Trophoblast cell (in vitro differentiated cells and primary cell): ENCODE measurements around the gene GPD1.
A peak's percentile ranks its signal among the peaks of the same experiment; 100 is the strongest.

Experiments
- DNase-seq, 2 donors: peaks; one replicate each; pipeline ENCODE4 v3.0.0-alpha.2; 2016
- H2AFZ ChIP-seq: 2 replicates; pipeline ENCODE4 v1.6.1; 2013; ENCODE audit warnings: low read length, moderate library complexity, mild to moderate bottlenecking; ENCODE audit not compliant: insufficient read depth, poor library complexity
- H2AK5ac ChIP-seq: 2 replicates; pipeline ENCODE4 v1.6.1; 2013; ENCODE audit warnings: mild to moderate bottlenecking, low read length
- H2BK120ac ChIP-seq: 2 replicates; pipeline ENCODE4 v1.6.1; 2013; ENCODE audit warnings: low read length, mild to moderate bottlenecking, moderate library complexity; ENCODE audit not compliant: insufficient read depth, poor library complexity
- H2BK12ac ChIP-seq: 2 replicates; pipeline ENCODE4 v1.6.1; 2013; ENCODE audit warnings: mild to moderate bottlenecking, low read length, moderate library complexity
- H2BK5ac ChIP-seq: 2 replicates; pipeline ENCODE4 v1.6.1; 2013; ENCODE audit warnings: low read length, low read depth, moderate library complexity, mild to moderate bottlenecking; ENCODE audit not compliant: poor library complexity
- H3K14ac ChIP-seq: 2 replicates; pipeline ENCODE4 v1.6.1; 2013; ENCODE audit warnings: mild to moderate bottlenecking, low read length
- H3K18ac ChIP-seq: 2 replicates; pipeline ENCODE4 v1.6.1; 2013; ENCODE audit warnings: mild to moderate bottlenecking, low read length
- H3K23ac ChIP-seq: 2 replicates; pipeline ENCODE4 v1.6.1; 2013; ENCODE audit warnings: low read length
- H3K27ac ChIP-seq: 2 replicates; pipeline ENCODE4 v1.5.1; 2013; ENCODE audit warnings: low read depth, mild to moderate bottlenecking, inconsistent platforms, low read length, moderate library complexity
- H3K27me3 ChIP-seq: 2 replicates; pipeline ENCODE4 v1.6.1; 2013; ENCODE audit warnings: inconsistent platforms, mild to moderate bottlenecking, low read length, moderate library complexity; ENCODE audit not compliant: insufficient read depth
- H3K36me3 ChIP-seq, 2 experiments: 1 replicate in 1 of 2; 2 replicates in 1 of 2; pipeline ENCODE4 v1.6.1; 2013; ENCODE audit warnings: low read length in 2 of 2, mild to moderate bottlenecking in 2 of 2, moderate library complexity in 1 of 2; ENCODE audit not compliant: insufficient read depth in 2 of 2, control insufficient read depth in 1 of 2
- H3K4ac ChIP-seq: 2 replicates; pipeline ENCODE4 v1.6.1; 2013; ENCODE audit warnings: low read depth, mild to moderate bottlenecking, low read length, moderate library complexity
- H3K4me1 ChIP-seq, 2 experiments: 1 replicate in 1 of 2; 2 replicates in 1 of 2; pipeline ENCODE4 v1.6.1; 2013; ENCODE audit warnings: low read length in 2 of 2, mild to moderate bottlenecking in 2 of 2, moderate library complexity in 1 of 2; ENCODE audit not compliant: insufficient read depth in 2 of 2, control insufficient read depth in 1 of 2
- H3K4me2 ChIP-seq: 2 replicates; pipeline ENCODE4 v1.6.1; 2013; ENCODE audit warnings: inconsistent platforms, mild to moderate bottlenecking, low read length, moderate library complexity
- H3K4me3 ChIP-seq: 2 replicates; pipeline ENCODE4 v1.5.1; 2013; ENCODE audit warnings: mild to moderate bottlenecking, low read depth, low read length, inconsistent platforms
- H3K79me1 ChIP-seq: one replicate; pipeline ENCODE4 v1.6.1; 2013; ENCODE audit warnings: low read length
- H3K79me2 ChIP-seq: 2 replicates; pipeline ENCODE4 v1.6.1; 2013; ENCODE audit warnings: low read length, mild to moderate bottlenecking; ENCODE audit not compliant: control insufficient read depth, insufficient read depth, poor library complexity
- H3K9ac ChIP-seq: 2 replicates; pipeline ENCODE4 v1.6.1; 2013; ENCODE audit warnings: mild to moderate bottlenecking, low read length
- H3K9me3 ChIP-seq: 2 replicates; pipeline ENCODE4 v1.6.1; 2013; ENCODE audit warnings: low read depth, mild to moderate bottlenecking, control low read depth, inconsistent platforms, low read length; ENCODE audit not compliant: insufficient read depth
- H4K12ac ChIP-seq: 2 replicates; pipeline ENCODE4 v1.6.1; 2013; ENCODE audit warnings: low read depth, mild to moderate bottlenecking, low read length, moderate library complexity
- H4K8ac ChIP-seq: 2 replicates; pipeline ENCODE4 v1.6.1; 2013; ENCODE audit warnings: low read depth, mild to moderate bottlenecking, low read length, moderate library complexity
- H4K91ac ChIP-seq: one replicate; pipeline ENCODE4 v1.6.1; 2013; ENCODE audit warnings: low read depth, mild to moderate bottlenecking, low read length, moderate library complexity
- WGBS: extraction: QIAGEN DNeasy Blood & Tissue Kit; methylation state at CpG from one replicate; pipeline ENCODE4 v1.1.7; 2013; ENCODE audit warnings: missing lambda C conversion rate; ENCODE audit not compliant: insufficient read length, insufficient coverage; ENCODE audit errors: extremely low coverage; 5-methylcytosine and 5-hydroxymethylcytosine counted together

Gene GPD1

GRCh38 chr12:50087995-50088394, 15.8 kb upstream of the GPD1 start:
- peaks cover 29 to 48% of the 10 kb centered on the region in 2 experiments for H3K36me3 ChIP-seq
- H2BK120ac ChIP-seq, result no peak overlapping the region
- no peak overlapping the region for H2BK5ac ChIP-seq
- WGBS, result no CpG with 5 or more reads among the region's 3 CpGs
- H2AFZ ChIP-seq, result no peak overlapping the region
- no peak overlapping the region for H2BK12ac ChIP-seq
- no peak overlapping the region for H2AK5ac ChIP-seq
- DNase-seq, result no peak
- H4K91ac ChIP-seq, result no peak overlapping the region
- no peak overlapping the region for H3K14ac ChIP-seq
- peaks cover 2 to 6% of the 10 kb centered on the region in 2 experiments for H3K4me1 ChIP-seq
- H3K23ac ChIP-seq, result no peak overlapping the region
- H3K9me3 ChIP-seq, result no peaks in the 10 kb centered on the region
- no peak overlapping the region for H3K4me2 ChIP-seq
- no peak overlapping the region for H3K4ac ChIP-seq
- H3K27ac ChIP-seq, result no peak overlapping the region
- no peak overlapping the region for H4K8ac ChIP-seq
- H4K12ac ChIP-seq, result no peak overlapping the region
- H3K79me1 ChIP-seq, result peaks cover 2% of the 10 kb centered on the region
- H3K9ac ChIP-seq, result no peak overlapping the region
- no peaks in the 10 kb centered on the region for H3K79me2 ChIP-seq
- H3K4me3 ChIP-seq, result no peak overlapping the region
- H3K18ac ChIP-seq, result no peak overlapping the region
- H3K27me3 ChIP-seq, result no peaks in the 10 kb centered on the region

- Histone ChIP-seq H3K9me3 (no peaks in the 10 kb centered on the region), H3K18ac (no peak overlapping the region), H4K12ac (no peak overlapping the region), H4K91ac (no peak overlapping the region), H3K4me3 (no peak overlapping the region), H2AFZ (no peak overlapping the region), H3K14ac (no peak overlapping the region), H3K36me3 (peaks cover 36 to 55% of the 10 kb centered on the region in 2 experiments), H4K8ac (no peak overlapping the region), H3K79me2 (no peaks in the 10 kb centered on the region), H3K27me3 (no peaks in the 10 kb centered on the region), H2AK5ac (no peak overlapping the region), H2BK12ac (no peak overlapping the region), H2BK5ac (no peak overlapping the region), H3K23ac (no peak overlapping the region), H3K79me1 (peaks cover 2% of the 10 kb centered on the region), H3K27ac (no peak overlapping the region), H3K9ac (no peak overlapping the region), H3K4me1 (peaks cover 2 to 6% of the 10 kb centered on the region in 2 experiments), H3K4ac (no peak overlapping the region), H2BK120ac (no peak overlapping the region), H3K4me2 (no peak overlapping the region)
- no CpG with 5 or more reads among the region's 3 CpGs for WGBS
- peak; percentile 69 to 89 for DNase-seq
These were observed 15.1 kb upstream of the GPD1 start for GRCh38 chr12:50088577-50089335.

- Histone ChIP-seq H2AK5ac (no peak overlapping the region), H2AFZ (no peak overlapping the region), H3K79me1 (peaks cover 2% of the 10 kb centered on the region), H2BK5ac (no peak overlapping the region), H3K27ac (no peak overlapping the region), H2BK120ac (no peak overlapping the region), H3K36me3 (peaks cover 41 to 63% of the 10 kb centered on the region in 2 experiments), H3K23ac (no peak overlapping the region), H3K14ac (no peak overlapping the region), H2BK12ac (no peak overlapping the region), H4K8ac (no peak overlapping the region), H3K9me3 (no peaks in the 10 kb centered on the region), H3K79me2 (no peaks in the 10 kb centered on the region), H3K4me1 (peaks cover 0 to 6% of the 10 kb centered on the region in 2 experiments), H3K27me3 (no peaks in the 10 kb centered on the region), H3K4ac (no peak overlapping the region), H3K4me2 (no peak overlapping the region), H4K91ac (no peak overlapping the region), H3K4me3 (no peak overlapping the region), H4K12ac (no peak overlapping the region), H3K9ac (no peak overlapping the region), H3K18ac (no peak overlapping the region)
- WGBS, result no CpG with 5 or more reads among the region's 7 CpGs
- no peak for DNase-seq
These were observed 14.1 kb upstream of the GPD1 start for GRCh38 chr12:50089730-50090129.

GRCh38 chr12:50090391-50090790, 13.4 kb upstream of the GPD1 start:
- H3K14ac ChIP-seq, result no peak overlapping the region
- H4K91ac ChIP-seq, result no peak overlapping the region
- no peak overlapping the region for H2AFZ ChIP-seq
- H3K9me3 ChIP-seq, result no peaks in the 10 kb centered on the region
- peaks cover 0 to 6% of the 10 kb centered on the region in 2 experiments for H3K4me1 ChIP-seq
- H3K36me3 ChIP-seq, result peaks cover 43 to 67% of the 10 kb centered on the region in 2 experiments
- H3K18ac ChIP-seq, result no peak overlapping the region
- no peaks in the 10 kb centered on the region for H3K79me2 ChIP-seq
- H3K4ac ChIP-seq, result no peak overlapping the region
- DNase-seq, result no peak
- no peak overlapping the region for H3K4me3 ChIP-seq
- H2BK12ac ChIP-seq, result no peak overlapping the region
- H2BK120ac ChIP-seq, result no peak overlapping the region
- no CpG with 5 or more reads among the region's 5 CpGs for WGBS
- no peak overlapping the region for H3K23ac ChIP-seq
- H3K4me2 ChIP-seq, result no peak overlapping the region
- no peak overlapping the region for H2BK5ac ChIP-seq
- H4K12ac ChIP-seq, result no peak overlapping the region
- peak overlapping the region; percentile 22 for H3K9ac ChIP-seq
- H3K27me3 ChIP-seq, result no peaks in the 10 kb centered on the region
- no peak overlapping the region for H4K8ac ChIP-seq
- H2AK5ac ChIP-seq, result no peak overlapping the region
- H3K27ac ChIP-seq, result no peak overlapping the region
- no peaks in the 10 kb centered on the region for H3K79me1 ChIP-seq
